ENCODE measurements around the gene HSPBP1. TPM values are rescaled to one million over a fixed set of nuclear protein-coding genes. Genes with fewer than 3 reads are reported as not detected.

HSPBP1 gene
- total and polyA plus RNA-seq, 2 of the 13 experiments (the other 11 are each of a cell fraction or from before 2014, with no cell fraction given), result 22.3 to 33.7 TPM

DNA sequence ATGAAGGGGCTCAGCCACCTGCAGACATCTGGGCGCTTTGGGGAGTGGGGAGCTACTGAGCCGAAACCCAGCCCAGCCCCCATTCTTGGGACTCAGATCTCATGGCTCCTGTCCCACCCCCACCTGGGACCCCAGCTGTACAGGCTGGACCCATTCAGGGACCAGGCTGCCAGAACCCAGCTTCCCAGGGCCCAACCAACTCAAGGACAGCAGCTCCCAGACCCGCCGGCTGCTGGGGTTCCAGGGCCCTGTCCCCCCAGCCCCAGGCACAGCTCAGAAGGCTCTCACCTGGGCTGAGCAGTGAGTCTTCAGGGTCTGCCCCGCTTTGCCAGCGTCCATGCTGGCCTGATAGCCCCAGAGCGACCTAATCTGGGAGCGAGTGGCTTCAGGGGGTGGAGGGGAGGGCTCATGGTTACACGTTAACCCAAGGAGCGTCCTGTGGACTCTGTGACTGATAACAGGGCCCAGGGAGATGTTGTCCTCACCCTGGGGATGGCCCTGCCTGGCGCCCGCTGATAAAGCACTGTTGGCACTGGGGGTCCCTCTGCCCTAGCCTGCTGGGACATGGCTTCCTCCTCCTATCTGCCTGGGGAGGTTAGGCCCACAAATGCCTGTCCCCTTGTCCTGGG lies 51.4 kb downstream of the HSPBP1 start, which contains the start of gene TMEM86B (continued):
- no peak for TF ChIP-seq IKZF4 (CRISPR knock-in tag; IDR thresholded peaks at IDR 0.05; ENCODE audit: borderline replicate concordance, low read depth, not compliant biosample characterization)
- TF ChIP-seq SETDB1 (CRISPR knock-in tag; IDR thresholded peaks at IDR 0.05; ENCODE audit: borderline replicate concordance), result no peak
- no peak for TF ChIP-seq ZBTB3 (CRISPR knock-in tag; IDR thresholded peaks at IDR 0.05; ENCODE audit: borderline replicate concordance, low read depth)
- no peak for TF ChIP-seq DMAP1 (CRISPR knock-in tag; IDR thresholded peaks at IDR 0.05)
- no peak for TF ChIP-seq CHD2 (IDR thresholded peaks at IDR 0.05; ENCODE audit: low read depth, low read length)
- 0 out of 2 replicates have a peak, but pooled peaks have one; percentile 18 for TF ChIP-seq MIXL1 (CRISPR knock-in tag; IDR thresholded peaks at IDR 0.05)
- TF ChIP-seq, protein P1, sequence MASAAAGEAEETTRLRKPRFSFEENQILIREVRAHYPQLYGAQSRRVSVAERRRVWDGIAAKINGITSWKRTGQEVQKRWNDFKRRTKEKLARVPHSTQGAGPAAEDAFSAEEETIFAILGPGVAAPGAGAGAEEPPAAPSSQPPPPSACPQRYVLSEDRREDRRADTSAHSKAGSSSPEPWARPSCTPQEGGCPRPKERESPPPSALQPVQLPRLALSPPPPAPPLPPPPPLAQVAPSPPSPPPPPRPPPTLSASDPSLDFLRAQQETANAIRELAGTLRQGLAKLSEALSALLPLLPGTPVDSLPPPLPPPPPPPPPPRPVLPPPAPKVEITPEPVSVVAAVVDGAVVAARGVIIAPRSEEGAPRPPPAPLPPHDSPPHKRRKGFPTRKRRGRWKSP (CRISPR knock-in tag; IDR thresholded peaks at IDR 0.05), result no peak
- TF ChIP-seq, protein P2, sequence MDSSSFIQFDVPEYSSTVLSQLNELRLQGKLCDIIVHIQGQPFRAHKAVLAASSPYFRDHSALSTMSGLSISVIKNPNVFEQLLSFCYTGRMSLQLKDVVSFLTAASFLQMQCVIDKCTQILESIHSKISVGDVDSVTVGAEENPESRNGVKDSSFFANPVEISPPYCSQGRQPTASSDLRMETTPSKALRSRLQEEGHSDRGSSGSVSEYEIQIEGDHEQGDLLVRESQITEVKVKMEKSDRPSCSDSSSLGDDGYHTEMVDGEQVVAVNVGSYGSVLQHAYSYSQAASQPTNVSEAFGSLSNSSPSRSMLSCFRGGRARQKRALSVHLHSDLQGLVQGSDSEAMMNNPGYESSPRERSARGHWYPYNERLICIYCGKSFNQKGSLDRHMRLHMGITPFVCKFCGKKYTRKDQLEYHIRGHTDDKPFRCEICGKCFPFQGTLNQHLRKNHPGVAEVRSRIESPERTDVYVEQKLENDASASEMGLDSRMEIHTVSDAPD (CRISPR knock-in tag; IDR thresholded peaks at IDR 0.05), result no peak
- no peak for TF ChIP-seq TSC22D2 (CRISPR knock-in tag; IDR thresholded peaks at IDR 0.05; ENCODE audit: borderline replicate concordance)
- TF ChIP-seq, protein P3, sequence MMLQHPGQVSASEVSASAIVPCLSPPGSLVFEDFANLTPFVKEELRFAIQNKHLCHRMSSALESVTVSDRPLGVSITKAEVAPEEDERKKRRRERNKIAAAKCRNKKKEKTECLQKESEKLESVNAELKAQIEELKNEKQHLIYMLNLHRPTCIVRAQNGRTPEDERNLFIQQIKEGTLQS (CRISPR knock-in tag; IDR thresholded peaks at IDR 0.05), result 0 out of 2 replicates have a peak, but pooled peaks have one; percentile 22
- TF ChIP-seq, protein P4, sequence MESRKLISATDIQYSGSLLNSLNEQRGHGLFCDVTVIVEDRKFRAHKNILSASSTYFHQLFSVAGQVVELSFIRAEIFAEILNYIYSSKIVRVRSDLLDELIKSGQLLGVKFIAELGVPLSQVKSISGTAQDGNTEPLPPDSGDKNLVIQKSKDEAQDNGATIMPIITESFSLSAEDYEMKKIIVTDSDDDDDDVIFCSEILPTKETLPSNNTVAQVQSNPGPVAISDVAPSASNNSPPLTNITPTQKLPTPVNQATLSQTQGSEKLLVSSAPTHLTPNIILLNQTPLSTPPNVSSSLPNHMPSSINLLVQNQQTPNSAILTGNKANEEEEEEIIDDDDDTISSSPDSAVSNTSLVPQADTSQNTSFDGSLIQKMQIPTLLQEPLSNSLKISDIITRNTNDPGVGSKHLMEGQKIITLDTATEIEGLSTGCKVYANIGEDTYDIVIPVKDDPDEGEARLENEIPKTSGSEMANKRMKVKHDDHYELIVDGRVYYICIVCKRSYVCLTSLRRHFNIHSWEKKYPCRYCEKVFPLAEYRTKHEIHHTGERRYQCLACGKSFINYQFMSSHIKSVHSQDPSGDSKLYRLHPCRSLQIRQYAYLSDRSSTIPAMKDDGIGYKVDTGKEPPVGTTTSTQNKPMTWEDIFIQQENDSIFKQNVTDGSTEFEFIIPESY (CRISPR knock-in tag; IDR thresholded peaks at IDR 0.05), result no peak
- peak; percentile 41 for TF ChIP-seq XRCC5 (optimal IDR thresholded peaks at IDR 0.05; ENCODE audit: low read length)
- peak; percentile 44; the same call in 1 of the 2 replicates for TF ChIP-seq FOSL2 (CRISPR knock-in tag; IDR thresholded peaks at IDR 0.05)
- no peak for TF ChIP-seq JUND (CRISPR knock-in tag; IDR thresholded peaks at IDR 0.05)
- TF ChIP-seq ZC3H13 (CRISPR knock-in tag; IDR thresholded peaks at IDR 0.05), result no peak
- TF ChIP-seq MAFK (conservative IDR thresholded peaks at IDR 0.05 in 1 of 2, IDR thresholded peaks at IDR 0.05 in 1 of 2; ENCODE audit: low read length in 2 of 2), result no peak
- TF ChIP-seq ZNF367 (CRISPR knock-in tag; IDR thresholded peaks at IDR 0.05; ENCODE audit: borderline replicate concordance), result no peak
- TF ChIP-seq SALL2 (CRISPR knock-in tag; IDR thresholded peaks at IDR 0.05), result no peak
- TF ChIP-seq PTBP1 (IDR thresholded peaks at IDR 0.05; ENCODE audit: low read depth, low read length, poor library complexity, severe bottlenecking), result no peak
- TF ChIP-seq ZNF121 (CRISPR knock-in tag; IDR thresholded peaks at IDR 0.05), result no peak
- TF ChIP-seq, protein P5, sequence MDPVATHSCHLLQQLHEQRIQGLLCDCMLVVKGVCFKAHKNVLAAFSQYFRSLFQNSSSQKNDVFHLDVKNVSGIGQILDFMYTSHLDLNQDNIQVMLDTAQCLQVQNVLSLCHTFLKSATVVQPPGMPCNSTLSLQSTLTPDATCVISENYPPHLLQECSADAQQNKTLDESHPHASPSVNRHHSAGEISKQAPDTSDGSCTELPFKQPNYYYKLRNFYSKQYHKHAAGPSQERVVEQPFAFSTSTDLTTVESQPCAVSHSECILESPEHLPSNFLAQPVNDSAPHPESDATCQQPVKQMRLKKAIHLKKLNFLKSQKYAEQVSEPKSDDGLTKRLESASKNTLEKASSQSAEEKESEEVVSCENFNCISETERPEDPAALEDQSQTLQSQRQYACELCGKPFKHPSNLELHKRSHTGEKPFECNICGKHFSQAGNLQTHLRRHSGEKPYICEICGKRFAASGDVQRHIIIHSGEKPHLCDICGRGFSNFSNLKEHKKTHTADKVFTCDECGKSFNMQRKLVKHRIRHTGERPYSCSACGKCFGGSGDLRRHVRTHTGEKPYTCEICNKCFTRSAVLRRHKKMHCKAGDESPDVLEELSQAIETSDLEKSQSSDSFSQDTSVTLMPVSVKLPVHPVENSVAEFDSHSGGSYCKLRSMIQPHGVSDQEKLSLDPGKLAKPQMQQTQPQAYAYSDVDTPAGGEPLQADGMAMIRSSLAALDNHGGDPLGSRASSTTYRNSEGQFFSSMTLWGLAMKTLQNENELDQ (CRISPR knock-in tag; IDR thresholded peaks at IDR 0.05; ENCODE audit: borderline replicate concordance), result no peak
- no peak for TF ChIP-seq PCBP2 (optimal IDR thresholded peaks at IDR 0.05; ENCODE audit: low read depth, low read length, poor library complexity, severe bottlenecking)
- 0 out of 2 replicates have a peak, but pooled peaks have one; percentile 32 for TF ChIP-seq CEBPG (CRISPR knock-in tag; IDR thresholded peaks at IDR 0.05)

Data from HepG2 (cell line).